ENCODE measurements around the gene SND1. TPM values are rescaled to one million over a fixed set of nuclear protein-coding genes. Genes with fewer than 3 reads are reported as not detected.
A peak's percentile ranks its signal among the peaks of the same experiment; 100 is the strongest.

Gene SND1
- total and polyA plus RNA-seq, 2 donors from 2014 or later = 83.0 to 154 TPM

DNA sequence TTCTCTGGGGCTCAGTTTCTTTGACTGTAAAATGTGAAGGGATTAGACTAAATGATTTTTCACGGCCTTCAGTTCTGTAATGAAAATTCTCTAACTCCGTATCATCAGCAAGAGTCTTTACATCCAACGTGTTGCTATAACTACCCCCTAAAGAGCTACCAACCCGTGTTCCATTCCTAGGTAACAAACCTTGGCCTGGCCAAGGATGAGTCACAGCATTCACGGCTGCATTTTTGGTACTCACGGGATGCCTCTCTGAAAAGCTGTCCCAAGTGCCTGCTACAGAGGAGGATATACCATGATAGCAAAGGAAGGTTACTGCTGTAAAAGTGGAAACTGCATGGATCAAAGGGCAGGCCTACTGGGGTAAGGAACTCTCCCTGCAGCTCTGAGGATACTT, 373.4 kb downstream of the SND1 start:
- no peak for FAIRE-seq
- H3K4me1 ChIP-seq (ENCODE audit: control insufficient read depth in 2 of 3, insufficient read depth in 2 of 3, low read depth in 1 of 3, low read length in 3 of 3) = peaks cover 0 to 8% (median 4%) of the 10 kb centered on the region in 3 donors
- intact Hi-C loops (cut with DNase I) = no loop called here
- no peak overlapping the region for H3K27ac ChIP-seq (ENCODE audit: low read depth in 2 of 2, low read length in 2 of 2)
- H3K9ac ChIP-seq (ENCODE audit: low read length in 3 of 3) = no peak overlapping the region
- no peaks in the 10 kb centered on the region for H3K9me3 ChIP-seq (ENCODE audit: control insufficient read depth in 2 of 3, insufficient read depth in 1 of 3, low read length in 3 of 3)
- no peak for DNase-seq
- TF ChIP-seq, protein P1, sequence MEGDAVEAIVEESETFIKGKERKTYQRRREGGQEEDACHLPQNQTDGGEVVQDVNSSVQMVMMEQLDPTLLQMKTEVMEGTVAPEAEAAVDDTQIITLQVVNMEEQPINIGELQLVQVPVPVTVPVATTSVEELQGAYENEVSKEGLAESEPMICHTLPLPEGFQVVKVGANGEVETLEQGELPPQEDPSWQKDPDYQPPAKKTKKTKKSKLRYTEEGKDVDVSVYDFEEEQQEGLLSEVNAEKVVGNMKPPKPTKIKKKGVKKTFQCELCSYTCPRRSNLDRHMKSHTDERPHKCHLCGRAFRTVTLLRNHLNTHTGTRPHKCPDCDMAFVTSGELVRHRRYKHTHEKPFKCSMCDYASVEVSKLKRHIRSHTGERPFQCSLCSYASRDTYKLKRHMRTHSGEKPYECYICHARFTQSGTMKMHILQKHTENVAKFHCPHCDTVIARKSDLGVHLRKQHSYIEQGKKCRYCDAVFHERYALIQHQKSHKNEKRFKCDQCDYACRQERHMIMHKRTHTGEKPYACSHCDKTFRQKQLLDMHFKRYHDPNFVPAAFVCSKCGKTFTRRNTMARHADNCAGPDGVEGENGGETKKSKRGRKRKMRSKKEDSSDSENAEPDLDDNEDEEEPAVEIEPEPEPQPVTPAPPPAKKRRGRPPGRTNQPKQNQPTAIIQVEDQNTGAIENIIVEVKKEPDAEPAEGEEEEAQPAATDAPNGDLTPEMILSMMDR (IDR thresholded peaks at IDR 0.05; ENCODE audit: borderline replicate concordance, extremely low read depth, insufficient read depth) = no peak
- H3K27me3 ChIP-seq (ENCODE audit: control insufficient read depth, insufficient read depth, low read length) = no peaks in the 10 kb centered on the region
- H3K4me3 ChIP-seq (ENCODE audit: low read length in 3 of 3) = no peak overlapping the region
- H3K36me3 ChIP-seq (ENCODE audit: control insufficient read depth in 2 of 3, insufficient read depth in 3 of 3, low read length in 3 of 3) = peaks cover 0 to 3% (median 3%) of the 10 kb centered on the region in 3 donors

DNA sequence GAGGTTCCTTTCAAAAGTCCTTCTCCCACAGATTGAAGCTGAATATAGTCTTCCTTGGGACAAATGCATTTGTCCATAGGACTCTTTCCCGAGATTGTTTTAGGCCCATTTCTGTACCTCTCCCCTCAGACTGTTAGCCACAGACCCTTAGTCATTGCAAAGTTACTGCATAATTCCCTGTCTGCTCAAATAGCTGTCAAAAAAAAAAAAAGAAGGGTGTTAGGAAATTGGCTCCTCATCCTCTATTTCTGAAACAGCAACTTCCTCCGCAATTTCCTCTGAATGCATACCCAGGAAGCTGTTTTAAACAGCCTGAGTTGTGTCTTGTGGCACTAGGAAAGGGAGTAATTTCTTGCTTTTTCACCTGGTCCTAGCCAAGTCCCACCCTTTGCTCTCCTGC, 373.8 kb downstream of the SND1 start:
- Histone ChIP-seq H3K9me3 (ENCODE audit: control insufficient read depth in 2 of 3, insufficient read depth in 1 of 3, low read length in 3 of 3) (no peaks in the 10 kb centered on the region), H3K27ac (ENCODE audit: low read depth in 2 of 2, low read length in 2 of 2) (no peak overlapping the region), H3K9ac (ENCODE audit: low read length in 3 of 3) (no peak overlapping the region), H3K27me3 (ENCODE audit: control insufficient read depth, insufficient read depth, low read length) (no peaks in the 10 kb centered on the region), H3K4me1 (ENCODE audit: control insufficient read depth in 2 of 3, insufficient read depth in 2 of 3, low read depth in 1 of 3, low read length in 3 of 3) (peaks cover 0 to 10% (median 4%) of the 10 kb centered on the region in 3 donors), H3K4me3 (ENCODE audit: low read length in 3 of 3) (no peak overlapping the region), H3K36me3 (ENCODE audit: control insufficient read depth in 2 of 3, insufficient read depth in 3 of 3, low read length in 3 of 3) (peaks cover 0 to 3% (median 3%) of the 10 kb centered on the region in 3 donors)
- intact Hi-C loops (cut with DNase I) = no loop called here
- TF ChIP-seq, protein P1 (IDR thresholded peaks at IDR 0.05; ENCODE audit: borderline replicate concordance, extremely low read depth, insufficient read depth) = no peak
- no peak for DNase-seq
- FAIRE-seq = no peak

DNA sequence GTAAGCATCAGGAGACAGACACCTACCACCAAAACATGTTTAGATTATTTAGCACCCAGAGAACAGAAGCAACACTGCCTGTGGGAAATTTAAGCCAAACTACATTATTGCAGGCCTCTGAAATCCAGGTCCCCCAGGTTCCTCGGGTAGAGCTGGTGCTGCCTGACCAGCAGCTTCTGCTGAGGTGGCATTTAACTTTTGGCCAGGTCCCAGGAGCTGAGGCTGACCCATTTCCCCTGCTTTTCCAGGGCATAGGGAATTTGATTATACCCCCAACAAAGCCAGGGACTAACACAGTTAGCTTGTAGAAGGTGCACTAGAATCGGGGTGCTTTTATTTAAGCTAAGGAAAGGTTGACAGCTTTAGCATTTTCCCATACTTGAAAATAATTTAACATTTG, 374.6 kb downstream of the SND1 start:
- Histone ChIP-seq H3K4me1 (ENCODE audit: control insufficient read depth in 2 of 3, insufficient read depth in 2 of 3, low read depth in 1 of 3, low read length in 3 of 3) (peaks cover 0 to 10% (median 4%) of the 10 kb centered on the region in 3 donors), H3K4me3 (ENCODE audit: low read length in 3 of 3) (no peak overlapping the region), H3K27ac (ENCODE audit: low read depth in 2 of 2, low read length in 2 of 2) (no peak overlapping the region), H3K27me3 (ENCODE audit: control insufficient read depth, insufficient read depth, low read length) (no peaks in the 10 kb centered on the region), H3K9ac (ENCODE audit: low read length in 3 of 3) (no peak overlapping the region), H3K9me3 (ENCODE audit: control insufficient read depth in 2 of 3, insufficient read depth in 1 of 3, low read length in 3 of 3) (no peaks in the 10 kb centered on the region), H3K36me3 (ENCODE audit: control insufficient read depth in 2 of 3, insufficient read depth in 3 of 3, low read length in 3 of 3) (peaks cover 0 to 3% (median 3%) of the 10 kb centered on the region in 3 donors)
- intact Hi-C loops (cut with DNase I) = no loop called here
- TF ChIP-seq, protein P1 (IDR thresholded peaks at IDR 0.05; ENCODE audit: borderline replicate concordance, extremely low read depth, insufficient read depth) = no peak
- FAIRE-seq (no peak), DNase-seq (no peak)

DNA sequence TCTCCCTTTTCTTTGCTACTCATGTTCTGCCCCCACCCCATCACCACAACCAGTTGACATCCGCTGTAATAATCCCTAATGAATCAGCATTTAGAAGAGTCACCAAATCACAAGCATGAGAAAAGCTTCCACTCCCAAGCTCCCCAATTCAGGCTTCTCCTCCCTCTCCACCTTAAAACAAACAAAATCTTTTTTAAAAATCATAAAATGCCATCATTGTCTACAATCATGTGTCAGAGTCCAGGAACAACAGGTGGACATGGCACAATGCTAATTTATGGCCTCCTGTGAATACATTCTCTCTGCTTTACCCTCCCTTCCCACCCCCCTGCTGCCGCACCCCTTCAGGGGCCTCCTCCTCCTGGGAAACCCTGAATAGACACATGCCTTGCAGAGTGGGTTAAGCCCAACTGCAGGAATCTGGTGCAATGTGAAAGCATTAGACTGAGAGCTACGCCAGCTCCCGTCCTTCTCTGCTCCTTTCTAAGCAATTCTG, 375.5 kb downstream of the SND1 start:
- H3K9ac ChIP-seq (ENCODE audit: low read length in 3 of 3) = no peak overlapping the region
- no peaks in the 10 kb centered on the region for H3K27me3 ChIP-seq (ENCODE audit: control insufficient read depth, insufficient read depth, low read length)
- H3K4me1 ChIP-seq (ENCODE audit: control insufficient read depth in 2 of 3, insufficient read depth in 2 of 3, low read depth in 1 of 3, low read length in 3 of 3) = peaks cover 0 to 10% (median 4%) of the 10 kb centered on the region in 3 donors
- no peak for FAIRE-seq
- H3K36me3 ChIP-seq (ENCODE audit: control insufficient read depth in 2 of 3, insufficient read depth in 3 of 3, low read length in 3 of 3) = peaks cover 0 to 3% (median 3%) of the 10 kb centered on the region in 3 donors
- TF ChIP-seq, protein P1 (IDR thresholded peaks at IDR 0.05; ENCODE audit: borderline replicate concordance, extremely low read depth, insufficient read depth) = no peak
- no peaks in the 10 kb centered on the region for H3K9me3 ChIP-seq (ENCODE audit: control insufficient read depth in 2 of 3, insufficient read depth in 1 of 3, low read length in 3 of 3)
- intact Hi-C loops (cut with DNase I) = no loop called here
- no peak overlapping the region for H3K27ac ChIP-seq (ENCODE audit: low read depth in 2 of 2, low read length in 2 of 2)
- no peak overlapping the region for H3K4me3 ChIP-seq (ENCODE audit: low read length in 3 of 3)
- peak in 4 of 5 donors; percentile 30 to 57 (median 45) for DNase-seq

All from kidney (tissue), 14 donors.